OCI-LY3 (cell line): ENCODE results near the gene FAM151A.

Experiments used
- H2AFZ ChIP-seq: fragments of 200-600, 300-600 bp; shearing (Covaris generic); 2 replicates; pipeline ENCODE4 v1.6.0; 2014; ENCODE audit warnings: antibody characterized with exemption, low read depth, low read length
- H3K27ac ChIP-seq: fragments of 200-600, 300-600 bp; sonication (generic); 2 replicates; pipeline ENCODE4 v1.5.1; 2014; ENCODE audit warnings: mild to moderate bottlenecking, low read length, moderate library complexity, mixed read lengths
- H3K27me3 ChIP-seq: fragments of 200-600, 300-600 bp; sonication (generic); 2 replicates; pipeline ENCODE4 v1.6.1; 2014; ENCODE audit warnings: low read depth, low read length, mixed read lengths
- H3K36me3 ChIP-seq: fragments of 200-600, 300-600 bp; sonication (generic); replicated peaks from 2 replicates; pipeline ENCODE3; 2014; ENCODE audit warnings: low read depth, low read length, mixed read lengths
- H3K4me1 ChIP-seq: fragments of 300-600, 200-600 bp; sonication (generic); 2 replicates; pipeline ENCODE4 v1.6.1; 2014; ENCODE audit warnings: low read length, mixed read lengths
- H3K4me2 ChIP-seq: fragments of 200-600, 300-600 bp; sonication (generic); 2 replicates; pipeline ENCODE4 v1.6.1; 2014; ENCODE audit warnings: low read length, mixed read lengths
- H3K4me3 ChIP-seq: fragments of 300-600, 200-600 bp; sonication (generic); 2 replicates; pipeline ENCODE4 v1.5.1; 2014; ENCODE audit warnings: antibody characterized with exemption, mild to moderate bottlenecking, low read length, moderate library complexity
- H3K79me2 ChIP-seq: fragments of 300-600, 200-600 bp; shearing (Covaris generic); 2 replicates; pipeline ENCODE4 v1.6.1; 2014; ENCODE audit warnings: mild to moderate bottlenecking, low read length, mixed read lengths
- H3K9ac ChIP-seq: fragments of 300-600, 200-600 bp; shearing (Covaris generic); 2 replicates; pipeline ENCODE4 v1.6.0; 2014; ENCODE audit warnings: mild to moderate bottlenecking, low read length, moderate library complexity
- H3K9me3 ChIP-seq: fragments of 200-600, 300-600 bp; shearing (Covaris generic); 2 replicates; pipeline ENCODE4 v1.6.1; 2014; ENCODE audit warnings: low read length, mixed read lengths; ENCODE audit not compliant: insufficient read depth
- H4K20me1 ChIP-seq: fragments of 200-600, 300-600 bp; sonication (generic); 2 replicates; pipeline ENCODE4 v1.6.1; 2016; ENCODE audit warnings: low read length, mixed read lengths; ENCODE audit not compliant: insufficient read depth
- CTCF ChIP-seq: fragments of 200-600, 300-600 bp; sonication (generic); IDR thresholded peaks from 2 replicates; pipeline ENCODE4 v1.5.1; 2014; ENCODE audit warnings: antibody characterized with exemption, low read length, low read depth
- EZH2phosphoT487 ChIP-seq: fragments of 200-600 bp; shearing (Covaris generic); IDR thresholded peaks from 2 replicates; pipeline ENCODE4 v1.6.1; 2018; ENCODE audit warnings: antibody characterized with exemption, mixed run types, low read depth

The FAM151A gene

GRCh38 chr1:54610601-54611580, 12.4 kb downstream of the FAM151A start:
- TF ChIP-seq CTCF = no peak
- TF ChIP-seq EZH2phosphoT487 = no peak

GRCh38 chr1:54610048-54610447, 13.3 kb downstream of the FAM151A start:
- Histone ChIP-seq H3K4me3 (no peak overlapping the region), H4K20me1 (no peaks in the 10 kb centered on the region), H3K4me2 (no peak overlapping the region), H3K27ac (no peak overlapping the region), H3K4me1 (no peaks in the 10 kb centered on the region), H2AFZ (no peak overlapping the region), H3K9ac (no peak overlapping the region), H3K79me2 (no peaks in the 10 kb centered on the region), H3K36me3 (no peaks in the 10 kb centered on the region), H3K27me3 (no peaks in the 10 kb centered on the region), H3K9me3 (no peaks in the 10 kb centered on the region)
- TF ChIP-seq EZH2phosphoT487 = no peak
- no peak for TF ChIP-seq CTCF

More at GRCh38 chr1:54610601-54611580, 12.4 kb downstream of the FAM151A start:
- H3K9ac ChIP-seq = no peak overlapping the region
- no peaks in the 10 kb centered on the region for H3K9me3 ChIP-seq
- H3K27me3 ChIP-seq = no peaks in the 10 kb centered on the region
- no peak overlapping the region for H3K27ac ChIP-seq
- no peaks in the 10 kb centered on the region for H3K79me2 ChIP-seq
- no peaks in the 10 kb centered on the region for H3K36me3 ChIP-seq
- no peak overlapping the region for H2AFZ ChIP-seq
- no peak overlapping the region for H3K4me3 ChIP-seq
- H3K4me2 ChIP-seq = no peak overlapping the region
- no peaks in the 10 kb centered on the region for H4K20me1 ChIP-seq
- no peaks in the 10 kb centered on the region for H3K4me1 ChIP-seq

GRCh38 chr1:54609301-54609921, 13.9 kb downstream of the FAM151A start:
- no peaks in the 10 kb centered on the region for H3K79me2 ChIP-seq
- no peaks in the 10 kb centered on the region for H3K4me1 ChIP-seq
- no peak overlapping the region for H2AFZ ChIP-seq
- no peaks in the 10 kb centered on the region for H3K27me3 ChIP-seq
- TF ChIP-seq CTCF = no peak
- no peak for TF ChIP-seq EZH2phosphoT487
- H4K20me1 ChIP-seq = no peaks in the 10 kb centered on the region
- H3K9me3 ChIP-seq = no peaks in the 10 kb centered on the region
- H3K9ac ChIP-seq = no peak overlapping the region
- no peak overlapping the region for H3K27ac ChIP-seq
- H3K4me2 ChIP-seq = no peak overlapping the region
- no peaks in the 10 kb centered on the region for H3K36me3 ChIP-seq
- no peak overlapping the region for H3K4me3 ChIP-seq

- no peaks in the 10 kb centered on the region for H3K9me3 ChIP-seq
- H4K20me1 ChIP-seq = no peaks in the 10 kb centered on the region
- H3K36me3 ChIP-seq = no peaks in the 10 kb centered on the region
- no peak overlapping the region for H3K4me2 ChIP-seq
- TF ChIP-seq CTCF = no peak
- no peak for TF ChIP-seq EZH2phosphoT487
- no peaks in the 10 kb centered on the region for H3K4me1 ChIP-seq
- no peak overlapping the region for H3K9ac ChIP-seq
- no peaks in the 10 kb centered on the region for H3K27me3 ChIP-seq
- H3K79me2 ChIP-seq = no peaks in the 10 kb centered on the region
- H3K4me3 ChIP-seq = no peak overlapping the region
- H3K27ac ChIP-seq = no peak overlapping the region
- H2AFZ ChIP-seq = no peak overlapping the region
These were observed 14.6 kb downstream of the FAM151A start for GRCh38 chr1:54608566-54609230.
